OCI-LY1 (cell line): ENCODE measurements around the gene THOC7.

Experiments
- H2AFZ ChIP-seq: fragments of 200-600 bp; sonication (generic), shearing (Covaris generic); 2 replicates; pipeline ENCODE4 v1.6.0; 2014; ENCODE audit warnings: antibody characterized with exemption, mild to moderate bottlenecking, low read length
- H3F3A ChIP-seq: fragments of 200-600 bp; sonication (generic), shearing (Covaris generic); 2 replicates; pipeline ENCODE4 v1.6.0; 2014; ENCODE audit warnings: mild to moderate bottlenecking, antibody characterized with exemption, low read length, moderate library complexity; ENCODE audit not compliant: insufficient read depth
- H3K27ac ChIP-seq: fragments of 200-600 bp; sonication (generic); 2 replicates; pipeline ENCODE4 v1.5.1; 2014; ENCODE audit warnings: low read length, mixed run types, mild to moderate bottlenecking, low read depth; ENCODE audit not compliant: poor library complexity, severe bottlenecking
- H3K27me3 ChIP-seq: fragments of 200-600 bp; sonication (generic); 2 replicates; pipeline ENCODE4 v1.6.0; 2014; ENCODE audit warnings: antibody characterized with exemption, mild to moderate bottlenecking, low read length, moderate library complexity; ENCODE audit not compliant: insufficient read depth
- H3K36me3 ChIP-seq: fragments of 200-600 bp; sonication (generic); 2 replicates; pipeline ENCODE4 v1.6.1; 2014; ENCODE audit warnings: mild to moderate bottlenecking, antibody characterized with exemption, low read length, moderate library complexity, mixed read lengths; ENCODE audit not compliant: insufficient read depth
- H3K4me1 ChIP-seq: fragments of 200-600 bp; sonication (generic); 2 replicates; pipeline ENCODE4 v1.5.1; 2014; ENCODE audit warnings: mild to moderate bottlenecking, low read length, moderate library complexity; ENCODE audit not compliant: insufficient read depth, severe bottlenecking
- H3K4me2 ChIP-seq: fragments of 200-600 bp; sonication (generic), shearing (Covaris generic); 2 replicates; pipeline ENCODE4 v1.6.1; 2014; ENCODE audit warnings: low read length
- H3K4me3 ChIP-seq: fragments of 200-600 bp; sonication (generic); 2 replicates; pipeline ENCODE4 v1.5.1; 2014; ENCODE audit warnings: low read length, low read depth, mild to moderate bottlenecking, mixed read lengths; ENCODE audit not compliant: poor library complexity, severe bottlenecking
- H3K79me2 ChIP-seq: fragments of 200-600 bp; shearing (Covaris generic); 2 replicates; pipeline ENCODE4 v1.6.1; 2016; ENCODE audit warnings: mixed run types, low read length, mixed read lengths; ENCODE audit not compliant: insufficient read depth
- H3K9ac ChIP-seq: fragments of 200-600 bp; sonication (generic), shearing (Covaris generic); 2 replicates; pipeline ENCODE4 v1.6.1; 2014; ENCODE audit warnings: mild to moderate bottlenecking, low read length, mixed read lengths
- H3K9me2 ChIP-seq: fragments of 200-600 bp; sonication (generic), shearing (Covaris generic); 2 replicates; pipeline ENCODE4 v1.6.1; 2014; ENCODE audit warnings: low read depth, mild to moderate bottlenecking, low read length, mixed read lengths
- H3K9me3 ChIP-seq: fragments of 200-600 bp; shearing (Covaris generic); 2 replicates; pipeline ENCODE4 v1.6.1; 2014; ENCODE audit warnings: low read length, mixed read lengths
- H4K20me1 ChIP-seq: fragments of 200-600 bp; sonication (generic), shearing (Covaris generic); 2 replicates; pipeline ENCODE4 v1.6.0; 2016; ENCODE audit warnings: mild to moderate bottlenecking, low read length; ENCODE audit not compliant: insufficient read depth
- CTCF ChIP-seq: fragments of 200-600 bp; sonication (generic), shearing (Covaris generic); IDR thresholded peaks from 2 replicates; pipeline ENCODE4 v1.5.1; 2017; ENCODE audit warnings: mild to moderate bottlenecking, antibody characterized with exemption, low read length, moderate library complexity, mixed read lengths
- EZH2 ChIP-seq: fragments of 200-600 bp; sonication (generic), shearing (Covaris generic); IDR thresholded peaks from 2 replicates; pipeline ENCODE4 v1.8.0; 2017; ENCODE audit warnings: borderline replicate concordance, mixed run types, mild to moderate bottlenecking, antibody characterized with exemption, low read length, moderate library complexity, mixed read lengths

Gene THOC7

GRCh38 chr3:63875510-63875909, 11.9 kb upstream of the THOC7 start:
- Histone ChIP-seq H3K79me2 (peaks cover 96% of the 10 kb centered on the region), H3K27me3 (no peaks in the 10 kb centered on the region), H3K4me2 (no peak overlapping the region), H3K36me3 (no peaks in the 10 kb centered on the region), H3K9me2 (no peaks in the 10 kb centered on the region), H3F3A (no peaks in the 10 kb centered on the region), H2AFZ (no peak overlapping the region), H4K20me1 (no peaks in the 10 kb centered on the region), H3K4me3 (no peak overlapping the region), H3K27ac (no peak overlapping the region), H3K9me3 (no peaks in the 10 kb centered on the region), H3K9ac (no peak overlapping the region), H3K4me1 (peaks cover 38% of the 10 kb centered on the region)
- TF ChIP-seq EZH2: no peak
- no peak for TF ChIP-seq CTCF

GRCh38 chr3:63874769-63875168, 11.2 kb upstream of the THOC7 start:
- Histone ChIP-seq H3K4me2 (no peak overlapping the region), H3F3A (no peaks in the 10 kb centered on the region), H3K4me3 (no peak overlapping the region), H3K27me3 (no peaks in the 10 kb centered on the region), H3K27ac (no peak overlapping the region), H3K9me2 (no peaks in the 10 kb centered on the region), H3K9me3 (no peaks in the 10 kb centered on the region), H3K36me3 (no peaks in the 10 kb centered on the region), H2AFZ (no peak overlapping the region), H4K20me1 (no peaks in the 10 kb centered on the region), H3K4me1 (peaks cover 44% of the 10 kb centered on the region), H3K9ac (no peak overlapping the region), H3K79me2 (peaks cover 96% of the 10 kb centered on the region)
- TF ChIP-seq CTCF: no peak
- no peak for TF ChIP-seq EZH2

- H3K4me3 ChIP-seq: no peak overlapping the region
- no peaks in the 10 kb centered on the region for H3K27me3 ChIP-seq
- peaks cover 96% of the 10 kb centered on the region for H3K79me2 ChIP-seq
- peaks cover 43% of the 10 kb centered on the region for H3K4me1 ChIP-seq
- TF ChIP-seq EZH2 (no peak), CTCF (no peak)
- H3K27ac ChIP-seq: no peak overlapping the region
- H3K4me2 ChIP-seq: no peak overlapping the region
- no peak overlapping the region for H2AFZ ChIP-seq
- no peaks in the 10 kb centered on the region for H4K20me1 ChIP-seq
- H3K9ac ChIP-seq: no peak overlapping the region
- no peaks in the 10 kb centered on the region for H3K9me3 ChIP-seq
- peaks cover 3% of the 10 kb centered on the region; the same call in 1 of the 2 replicates for H3K36me3 ChIP-seq
- H3K9me2 ChIP-seq: no peaks in the 10 kb centered on the region
- no peaks in the 10 kb centered on the region for H3F3A ChIP-seq
Measured at GRCh38 chr3:63872135-63872924, 8.7 kb upstream of the THOC7 start.
